ENCODE results near the gene HOXB4. TPM values are rescaled to one million over a fixed set of nuclear protein-coding genes. Genes with fewer than 3 reads are reported as not detected.

Gene HOXB4
- total and polyA plus RNA-seq, 10 of the 15 experiments (the other 5 are each of a cell fraction or from before 2014, with no cell fraction given) = 0.35 to 5.8 (median 3.0) TPM

DNA sequence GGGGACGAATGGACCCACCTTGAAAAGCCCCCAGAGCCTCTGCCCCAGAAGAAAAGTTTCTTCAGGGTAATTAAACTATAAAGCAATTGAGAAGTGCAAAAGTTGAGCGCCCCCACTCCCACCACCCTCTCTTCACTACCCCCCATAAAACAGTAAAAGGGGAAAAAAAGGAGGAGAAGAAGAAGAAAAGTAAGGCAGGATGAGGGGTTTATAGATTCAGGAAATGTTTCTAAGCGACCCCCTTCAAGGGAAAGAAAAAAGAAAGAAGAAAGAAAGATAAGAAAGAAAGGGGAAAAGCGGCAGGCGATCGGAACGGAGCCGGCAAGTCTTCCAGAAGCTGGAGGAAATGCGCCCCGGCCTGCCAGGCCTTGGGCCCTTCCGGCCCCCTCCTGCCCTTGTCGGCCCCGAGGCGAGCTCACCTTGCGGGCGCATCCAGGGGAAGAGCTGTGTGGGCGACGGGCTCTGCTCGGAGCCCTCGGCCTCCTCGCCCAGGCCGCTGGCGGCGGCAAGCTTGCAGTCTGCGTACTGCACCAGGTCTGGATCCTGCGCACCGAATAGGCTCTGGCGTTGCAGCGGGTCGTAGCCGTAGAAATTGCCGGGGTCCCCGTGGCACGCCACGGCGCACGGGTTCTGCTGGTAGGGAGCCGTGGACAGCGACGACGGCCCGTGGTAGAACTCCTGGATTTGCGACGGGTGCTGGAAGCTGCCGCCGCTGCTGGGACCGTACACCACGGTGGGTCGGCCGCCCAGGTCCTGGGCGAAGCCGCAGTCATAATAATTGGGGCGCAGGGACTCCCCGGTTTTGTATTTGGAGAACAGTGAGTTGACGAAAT lies 35.9 kb upstream of the HOXB4 start:
- H3K9ac ChIP-seq (ENCODE audit: control insufficient read depth, insufficient read depth, low read length) = no peak overlapping the region
- no peaks in the 10 kb centered on the region for H3K79me2 ChIP-seq (ENCODE audit: control insufficient read depth, insufficient read depth, low read length)
- ChIA-PET RAD21 (ENCODE audit: unreplicated experiment) (no interaction called here), SMC1A (ENCODE audit: uncharacterized antibody, unreplicated experiment) (no interaction called here), CTCF (interaction anchor here (1.2 to 1.3 kb wide), 2 partner anchors 11 to 21 kb away, joined by 3 to 7 read pairs; partner anchors contain the start of gene HOXB5), POLR2A (no interaction called here)
- peaks cover 11% of the 10 kb centered on the region for H3K4me1 ChIP-seq (ENCODE audit: control insufficient read depth, insufficient read depth, low read length)
- H3K9me3 ChIP-seq (replicated peaks; ENCODE audit: control insufficient read depth, insufficient read depth, low read length) = no peaks in the 10 kb centered on the region
- peaks cover 26 to 28% of the 10 kb centered on the region in 2 experiments for H3K27me3 ChIP-seq (replicated peaks in 1 of 2; ENCODE audit: control insufficient read depth in 2 of 2, insufficient read depth in 2 of 2, low read length in 1 of 2)
- WGBS (ENCODE audit: insufficient coverage, insufficient replicate concordance, low lambda C conversion rate, missing lambda C conversion rate) = 12% methylated on average over 52 of the region's 55 CpGs
- DNase-seq (ENCODE audit: low read depth, low spot score) (no peak), FAIRE-seq (no peak), ATAC-seq (no peak)
- intact Hi-C loops (cut with micrococcal nuclease; ENCODE audit: unreplicated experiment) (no loop called here), in situ Hi-C loops (cut with MboI) (no loop called here)
- no peak overlapping the region for H3K4me3 ChIP-seq
- no peak overlapping the region for H2AFZ ChIP-seq (ENCODE audit: control insufficient read depth, low read depth, low read length)
- no peaks in the 10 kb centered on the region for H4K20me1 ChIP-seq (ENCODE audit: control insufficient read depth, insufficient read depth)
- peak overlapping the region; percentile 25; the same call in 1 of the 2 replicates for H3K4me2 ChIP-seq (ENCODE audit: control insufficient read depth, insufficient read depth)
- H3K27ac ChIP-seq (ENCODE audit: control insufficient read depth, insufficient read depth) = no peak overlapping the region
- TF ChIP-seq EZH2 (IDR thresholded peaks at IDR 0.05; ENCODE audit: borderline replicate concordance, control insufficient read depth, low read depth, low read length) (0 out of 2 replicates have a peak, but pooled peaks have one; percentile 71), ZNF274 (IDR thresholded peaks at IDR 0.05; ENCODE audit: insufficient read depth, insufficient read length) (no peak), SUZ12 (IDR thresholded peaks at IDR 0.05; ENCODE audit: unreplicated experiment) (peak; percentile 85)
- no peaks in the 10 kb centered on the region; a peak in 1 of 4 replicates for H3K36me3 ChIP-seq (ENCODE audit: control insufficient read depth in 2 of 2, insufficient read depth in 2 of 2, low read length in 1 of 2)
- BruUV-seq (replicated peaks) = no TSS peak

Data from GM12878 (cell line).